ENCODE results near the gene EGFR.

The EGFR gene

DNA sequence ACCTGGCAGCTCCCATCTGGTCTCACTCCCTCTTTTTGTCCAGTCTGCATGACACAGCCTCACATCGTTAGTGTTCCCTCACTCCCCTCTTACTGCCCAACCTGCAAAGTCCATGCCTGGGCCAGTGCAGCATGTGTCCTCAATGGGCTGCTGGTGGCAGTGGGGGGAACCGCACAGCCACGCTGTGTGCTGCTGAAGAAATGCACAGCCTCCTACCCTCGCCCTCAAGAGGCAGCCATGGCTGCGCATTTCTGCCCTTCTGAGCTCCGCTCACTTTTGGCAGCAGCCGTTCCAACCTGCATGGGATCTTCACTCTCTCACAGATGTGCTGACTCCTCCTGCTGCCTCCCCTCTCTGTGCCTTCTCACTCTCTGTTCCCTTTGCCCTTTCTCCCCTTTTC, 103.4 kb downstream of the EGFR start:
- Histone ChIP-seq H3F3A (ENCODE audit: insufficient read depth, low read length) (no peaks in the 10 kb centered on the region), H3K27me3 (replicated peaks; ENCODE audit: insufficient read depth, low read length) (no peaks in the 10 kb centered on the region), H3K9me3 (replicated peaks; ENCODE audit: insufficient read depth, low read length) (no peaks in the 10 kb centered on the region), H3K79me2 (ENCODE audit: low read length) (no peaks in the 10 kb centered on the region), H3K4me2 (ENCODE audit: low read depth, low read length) (no peak overlapping the region), H4K20me1 (ENCODE audit: insufficient read depth, low read length) (no peaks in the 10 kb centered on the region), H3K27ac (ENCODE audit: low read length) (no peak overlapping the region), H3K9ac (ENCODE audit: low read length) (no peak overlapping the region), H3K4me1 (ENCODE audit: low read length) (no peaks in the 10 kb centered on the region), H3K9me2 (replicated peaks; ENCODE audit: insufficient read depth, low read length) (no peaks in the 10 kb centered on the region), H3K36me3 (replicated peaks; ENCODE audit: insufficient read depth, low read length) (no peaks in the 10 kb centered on the region), H3K4me3 (ENCODE audit: low read length) (no peak overlapping the region), H2AFZ (ENCODE audit: low read length) (no peak overlapping the region)
- TF ChIP-seq EZH2phosphoT487 (IDR thresholded peaks at IDR 0.05; ENCODE audit: low read length) (no peak), EZH2 (optimal IDR thresholded peaks at IDR 0.05; ENCODE audit: low read depth, low read length) (no peak)
- TF ChIP-seq, protein P1, sequence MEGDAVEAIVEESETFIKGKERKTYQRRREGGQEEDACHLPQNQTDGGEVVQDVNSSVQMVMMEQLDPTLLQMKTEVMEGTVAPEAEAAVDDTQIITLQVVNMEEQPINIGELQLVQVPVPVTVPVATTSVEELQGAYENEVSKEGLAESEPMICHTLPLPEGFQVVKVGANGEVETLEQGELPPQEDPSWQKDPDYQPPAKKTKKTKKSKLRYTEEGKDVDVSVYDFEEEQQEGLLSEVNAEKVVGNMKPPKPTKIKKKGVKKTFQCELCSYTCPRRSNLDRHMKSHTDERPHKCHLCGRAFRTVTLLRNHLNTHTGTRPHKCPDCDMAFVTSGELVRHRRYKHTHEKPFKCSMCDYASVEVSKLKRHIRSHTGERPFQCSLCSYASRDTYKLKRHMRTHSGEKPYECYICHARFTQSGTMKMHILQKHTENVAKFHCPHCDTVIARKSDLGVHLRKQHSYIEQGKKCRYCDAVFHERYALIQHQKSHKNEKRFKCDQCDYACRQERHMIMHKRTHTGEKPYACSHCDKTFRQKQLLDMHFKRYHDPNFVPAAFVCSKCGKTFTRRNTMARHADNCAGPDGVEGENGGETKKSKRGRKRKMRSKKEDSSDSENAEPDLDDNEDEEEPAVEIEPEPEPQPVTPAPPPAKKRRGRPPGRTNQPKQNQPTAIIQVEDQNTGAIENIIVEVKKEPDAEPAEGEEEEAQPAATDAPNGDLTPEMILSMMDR (IDR thresholded peaks at IDR 0.05; ENCODE audit: low read length) = no peak
- DNase-seq = no peak

DNA sequence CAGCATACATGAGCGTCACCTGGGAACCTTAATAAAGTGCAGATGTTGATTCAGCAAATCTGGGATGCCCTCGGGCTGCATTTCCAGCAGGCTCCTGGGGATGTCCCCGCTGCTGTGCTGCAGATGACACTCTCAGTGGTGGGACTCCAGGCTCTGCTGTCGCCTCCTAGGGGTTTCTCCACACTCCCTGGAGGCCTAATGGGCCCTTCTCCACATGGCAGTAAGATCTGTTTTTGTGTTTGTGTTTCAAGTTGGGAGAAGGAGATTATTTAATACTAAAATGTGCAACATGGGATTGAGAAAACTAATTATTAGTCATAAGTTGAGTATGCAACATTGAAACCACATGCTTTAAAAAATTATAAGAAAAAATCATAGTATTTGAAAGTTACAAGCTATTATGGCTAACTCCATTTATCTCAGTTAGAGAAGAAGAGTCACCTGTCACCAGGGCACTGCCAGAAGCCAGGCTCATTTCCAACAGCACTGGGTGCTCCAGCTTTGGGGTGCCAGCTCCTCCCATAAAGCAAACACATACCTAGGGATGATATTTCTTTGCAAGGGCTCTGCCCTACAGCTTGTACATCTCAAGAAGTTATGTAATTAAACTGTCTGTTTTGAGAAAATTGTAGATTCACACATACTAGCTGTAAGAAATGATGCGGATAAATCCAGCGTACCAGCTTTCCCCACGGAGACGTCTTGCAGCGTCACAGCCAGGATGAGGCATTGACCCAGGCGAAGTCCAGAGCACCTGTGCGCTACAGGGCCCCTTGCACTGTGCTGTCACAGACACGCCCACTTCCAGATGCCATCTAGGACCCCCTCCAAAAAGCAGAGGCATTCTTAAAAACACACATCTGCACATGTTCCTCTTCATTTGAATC, 106.4 kb downstream of the EGFR start:
- Histone ChIP-seq H3K27ac (ENCODE audit: low read length) (no peak overlapping the region), H4K20me1 (ENCODE audit: insufficient read depth, low read length) (no peaks in the 10 kb centered on the region), H3K36me3 (replicated peaks; ENCODE audit: insufficient read depth, low read length) (no peaks in the 10 kb centered on the region), H3K9ac (ENCODE audit: low read length) (no peak overlapping the region), H3K4me3 (ENCODE audit: low read length) (no peak overlapping the region), H2AFZ (ENCODE audit: low read length) (no peak overlapping the region), H3F3A (ENCODE audit: insufficient read depth, low read length) (no peaks in the 10 kb centered on the region), H3K4me2 (ENCODE audit: low read depth, low read length) (no peak overlapping the region), H3K27me3 (replicated peaks; ENCODE audit: insufficient read depth, low read length) (no peaks in the 10 kb centered on the region), H3K9me2 (replicated peaks; ENCODE audit: insufficient read depth, low read length) (no peaks in the 10 kb centered on the region), H3K4me1 (ENCODE audit: low read length) (no peaks in the 10 kb centered on the region), H3K79me2 (ENCODE audit: low read length) (no peaks in the 10 kb centered on the region), H3K9me3 (replicated peaks; ENCODE audit: insufficient read depth, low read length) (no peaks in the 10 kb centered on the region)
- DNase-seq = no peak
- TF ChIP-seq EZH2 (optimal IDR thresholded peaks at IDR 0.05; ENCODE audit: low read depth, low read length) = no peak

DNA sequence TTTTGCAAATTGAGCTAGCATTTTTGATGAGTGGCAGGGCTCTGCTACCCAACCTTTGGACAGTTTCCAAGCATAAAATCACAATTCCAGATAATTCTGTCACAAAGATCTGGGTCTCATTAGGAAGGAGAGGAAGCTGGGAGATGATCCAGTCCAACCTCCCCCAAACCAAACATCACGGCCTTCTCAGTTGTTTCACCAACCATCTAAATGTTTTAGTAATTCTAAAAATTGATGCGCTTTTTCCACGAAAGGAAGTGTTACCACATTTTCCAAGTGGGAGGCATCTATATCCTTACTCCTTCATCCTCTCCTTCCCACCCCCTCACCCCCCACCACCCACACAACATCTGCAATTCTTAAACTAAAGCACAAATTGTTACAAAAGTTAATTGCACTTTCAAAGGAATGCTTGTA, 108.3 kb downstream of the EGFR start:
- Histone ChIP-seq H3K9me2 (replicated peaks; ENCODE audit: insufficient read depth, low read length) (no peaks in the 10 kb centered on the region), H3F3A (ENCODE audit: insufficient read depth, low read length) (no peaks in the 10 kb centered on the region), H3K27ac (ENCODE audit: low read length) (no peak overlapping the region), H4K20me1 (ENCODE audit: insufficient read depth, low read length) (no peaks in the 10 kb centered on the region), H3K27me3 (replicated peaks; ENCODE audit: insufficient read depth, low read length) (no peaks in the 10 kb centered on the region), H3K9me3 (replicated peaks; ENCODE audit: insufficient read depth, low read length) (no peaks in the 10 kb centered on the region), H3K4me3 (ENCODE audit: low read length) (no peak overlapping the region), H3K4me1 (ENCODE audit: low read length) (no peaks in the 10 kb centered on the region), H3K4me2 (ENCODE audit: low read depth, low read length) (no peak overlapping the region), H2AFZ (ENCODE audit: low read length) (no peak overlapping the region), H3K79me2 (ENCODE audit: low read length) (no peaks in the 10 kb centered on the region), H3K9ac (ENCODE audit: low read length) (no peak overlapping the region), H3K36me3 (replicated peaks; ENCODE audit: insufficient read depth, low read length) (no peaks in the 10 kb centered on the region)
- TF ChIP-seq, protein P1 (IDR thresholded peaks at IDR 0.05; ENCODE audit: low read length) = no peak
- TF ChIP-seq EZH2phosphoT487 (IDR thresholded peaks at IDR 0.05; ENCODE audit: low read length) (no peak), EZH2 (optimal IDR thresholded peaks at IDR 0.05; ENCODE audit: low read depth, low read length) (no peak)
- no peak for DNase-seq

DNA sequence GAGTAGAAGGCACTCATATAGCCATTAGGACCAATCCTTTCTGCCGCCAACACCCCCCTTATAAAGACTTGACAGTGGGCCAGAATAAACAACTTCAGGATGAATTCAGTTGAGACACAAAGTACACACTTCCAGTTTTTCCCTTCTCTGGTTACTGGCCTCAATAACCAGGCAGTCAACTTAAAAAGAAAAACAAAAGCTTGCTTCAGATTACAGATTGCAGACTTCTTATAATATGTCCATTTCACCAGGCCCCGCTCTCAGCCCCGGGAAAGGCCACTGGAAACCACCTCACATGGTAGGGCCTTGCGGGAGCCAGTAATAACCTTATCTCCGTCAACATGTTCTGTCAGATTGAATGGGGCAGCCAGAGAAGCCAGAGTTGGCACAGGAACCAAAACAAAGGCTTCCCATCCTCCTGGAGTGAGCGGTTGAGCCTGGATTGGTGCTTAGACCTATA, 108.8 kb downstream of the EGFR start:
- Histone ChIP-seq H3K9me2 (replicated peaks; ENCODE audit: insufficient read depth, low read length) (no peaks in the 10 kb centered on the region), H3K9ac (ENCODE audit: low read length) (no peak overlapping the region), H3K4me2 (ENCODE audit: low read depth, low read length) (no peak overlapping the region), H3K4me1 (ENCODE audit: low read length) (no peaks in the 10 kb centered on the region), H3K27ac (ENCODE audit: low read length) (no peak overlapping the region), H3K4me3 (ENCODE audit: low read length) (no peak overlapping the region), H4K20me1 (ENCODE audit: insufficient read depth, low read length) (no peaks in the 10 kb centered on the region), H3K27me3 (replicated peaks; ENCODE audit: insufficient read depth, low read length) (no peaks in the 10 kb centered on the region), H3K36me3 (replicated peaks; ENCODE audit: insufficient read depth, low read length) (no peaks in the 10 kb centered on the region), H3K79me2 (ENCODE audit: low read length) (no peaks in the 10 kb centered on the region), H3F3A (ENCODE audit: insufficient read depth, low read length) (no peaks in the 10 kb centered on the region), H3K9me3 (replicated peaks; ENCODE audit: insufficient read depth, low read length) (no peaks in the 10 kb centered on the region), H2AFZ (ENCODE audit: low read length) (no peak overlapping the region)
- no peak for TF ChIP-seq EZH2 (optimal IDR thresholded peaks at IDR 0.05; ENCODE audit: low read depth, low read length)
- TF ChIP-seq EZH2phosphoT487 (IDR thresholded peaks at IDR 0.05; ENCODE audit: low read length) = no peak
- TF ChIP-seq, protein P1 (IDR thresholded peaks at IDR 0.05; ENCODE audit: low read length) = no peak
- DNase-seq = no peak
